ENCODE results near the gene MED26.

MED26 gene

DNA sequence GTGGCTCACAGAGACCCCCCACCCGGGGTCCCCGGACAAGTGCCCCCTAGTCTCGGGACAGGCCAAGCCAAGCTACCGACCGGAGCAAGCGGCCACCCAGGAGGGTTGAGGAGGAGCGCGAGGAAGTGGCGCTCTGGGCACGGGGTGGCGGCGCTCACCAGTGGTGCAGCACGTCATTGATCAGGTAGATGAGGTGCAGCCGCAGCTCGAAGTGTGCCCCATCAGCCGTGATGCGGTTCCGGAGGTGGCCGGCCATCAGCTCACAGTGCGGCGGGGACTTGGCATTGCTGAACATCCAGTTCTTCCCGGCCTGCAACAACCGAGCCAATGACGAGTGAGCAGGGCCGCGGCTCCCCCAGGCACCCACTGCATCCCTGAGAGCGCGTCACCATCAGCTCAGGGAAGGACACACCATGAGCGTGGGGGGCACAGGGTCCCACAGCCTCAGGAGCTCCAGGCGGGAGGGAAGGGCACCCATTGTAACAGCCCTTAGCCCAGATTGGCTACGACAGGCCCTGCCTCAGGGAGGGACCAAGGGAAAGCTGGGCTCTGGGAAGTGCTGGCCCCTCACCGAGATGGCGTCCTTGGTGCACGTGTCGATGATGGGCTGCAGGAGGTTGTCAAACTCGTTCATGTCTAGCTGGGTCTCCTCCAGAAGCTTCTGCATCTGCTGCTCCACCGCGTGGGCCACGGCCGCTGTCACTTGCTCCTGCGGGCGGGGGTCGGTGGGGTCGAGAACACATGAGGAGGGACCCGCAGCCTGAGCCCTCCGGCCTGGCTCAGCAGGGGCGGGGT, 95.4 kb downstream of the MED26 start:
- no peak for DNase-seq

DNA sequence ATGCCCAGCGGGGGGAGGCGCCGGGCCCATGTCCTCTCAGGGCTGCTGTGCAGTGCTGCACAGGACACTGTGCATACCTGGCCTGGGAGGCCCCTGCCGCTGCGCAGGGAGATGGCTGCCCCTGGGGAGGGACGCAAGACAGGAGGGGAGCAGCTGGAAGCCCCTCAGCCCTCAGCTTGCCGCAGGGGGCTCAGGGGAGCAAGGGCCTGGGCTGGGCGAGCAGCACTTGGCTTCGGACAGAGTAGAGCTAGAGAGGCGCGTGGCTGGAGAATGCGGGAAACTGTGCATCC, 96.7 kb downstream of the MED26 start:
- no peak for DNase-seq

DNA sequence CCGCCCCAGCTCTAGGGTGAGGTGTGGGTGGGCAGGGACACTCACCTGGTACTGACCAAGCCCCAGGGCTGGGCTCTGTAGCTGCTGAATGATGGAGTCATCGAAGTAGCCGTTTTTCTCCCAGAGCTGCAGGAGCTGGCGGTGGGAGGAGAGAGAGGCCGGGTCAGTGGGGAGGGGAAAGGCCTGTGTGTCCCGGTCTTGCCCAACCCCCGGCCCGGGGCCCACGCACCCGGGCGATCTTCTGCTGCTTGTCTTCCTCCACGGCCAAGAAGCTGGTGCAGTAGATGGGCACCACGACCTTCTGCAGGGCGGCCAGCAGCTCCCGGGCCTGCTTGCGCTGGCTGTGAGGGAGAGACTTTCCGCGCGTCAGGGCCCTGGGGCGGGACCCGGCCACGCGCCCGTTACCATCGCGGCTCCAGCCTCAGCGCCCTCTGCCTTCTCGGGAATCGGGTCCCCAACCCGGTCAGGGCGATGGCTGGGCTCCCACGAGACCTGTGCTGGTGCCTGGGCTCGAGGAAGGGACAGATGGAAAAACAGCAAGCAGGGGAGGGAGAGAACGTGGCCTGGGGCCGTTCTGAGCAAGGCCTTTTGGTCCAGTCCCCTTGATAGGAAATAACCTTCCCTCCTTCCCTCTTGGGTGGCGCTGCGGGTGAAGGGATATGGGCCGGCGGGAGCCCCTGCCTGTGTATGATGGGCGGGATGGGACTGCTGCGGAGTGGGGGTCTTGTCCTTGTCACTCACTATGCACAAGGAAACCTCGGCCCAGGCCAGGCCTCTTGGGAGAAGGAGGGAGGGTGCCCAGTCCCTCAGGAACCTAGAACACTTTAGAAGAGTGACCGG, 97.2 kb downstream of the MED26 start:
- no peak for DNase-seq

DNA sequence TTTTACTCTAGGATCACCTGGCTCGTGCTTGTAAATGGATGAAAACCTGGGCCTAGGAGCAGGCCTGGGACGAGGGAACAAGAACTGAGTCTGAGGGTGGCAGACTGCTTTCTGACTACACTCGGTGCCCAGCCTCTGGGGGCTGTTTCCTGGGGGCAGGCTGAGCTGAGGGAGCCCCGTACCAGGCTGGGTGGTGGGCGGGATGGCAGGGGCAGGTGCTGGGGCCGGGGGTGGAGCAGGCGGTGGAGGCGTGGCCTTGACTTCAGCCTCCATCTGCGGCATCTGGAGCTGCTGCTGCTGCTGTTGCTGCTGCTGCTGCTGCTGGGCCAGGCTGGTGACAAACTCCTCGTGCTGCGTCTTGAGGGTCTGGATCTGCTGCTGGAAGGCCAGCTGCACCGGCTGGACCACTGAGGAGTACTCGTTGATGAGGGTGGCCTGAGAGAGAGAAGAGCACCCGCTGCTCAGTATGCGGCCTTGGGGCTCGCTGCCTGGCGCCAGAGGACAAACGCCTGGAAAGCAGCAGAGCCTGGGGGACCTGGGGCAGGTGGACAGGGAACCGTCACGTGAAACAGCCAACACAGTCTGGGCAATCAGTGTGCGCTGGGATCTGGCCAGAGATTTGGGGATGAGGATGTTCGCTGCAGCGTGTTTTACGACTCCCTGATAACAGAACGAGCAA, 98.4 kb downstream of the MED26 start:
- DNase-seq: no peak

DNA sequence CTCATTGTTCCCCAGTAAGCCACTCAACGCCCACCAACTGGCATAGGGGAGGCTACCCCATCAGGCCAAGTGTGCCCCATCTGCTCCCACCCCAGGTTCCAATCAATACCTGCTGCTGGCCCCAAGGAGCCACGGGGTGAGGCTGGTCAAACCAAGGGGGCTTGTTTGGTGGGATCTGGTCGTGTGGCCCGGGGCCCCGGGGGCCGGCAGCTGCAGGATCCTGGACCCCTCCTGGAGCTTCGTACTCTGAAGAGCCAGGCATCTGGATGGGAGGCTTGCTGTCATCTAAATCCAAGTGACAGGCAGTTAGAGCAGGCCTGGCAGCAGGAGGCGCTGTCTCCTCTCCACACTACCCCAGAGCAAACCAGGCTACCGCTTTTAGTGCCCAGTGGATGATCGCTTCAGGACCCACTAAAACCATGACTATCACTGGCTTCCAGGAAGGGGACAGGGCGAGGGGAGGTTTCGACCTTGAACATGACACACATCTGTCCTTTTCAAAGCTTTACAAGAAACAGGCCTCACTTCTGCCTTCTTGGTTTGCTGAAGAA, 100.0 kb downstream of the MED26 start:
- DNase-seq: no peak

DNA sequence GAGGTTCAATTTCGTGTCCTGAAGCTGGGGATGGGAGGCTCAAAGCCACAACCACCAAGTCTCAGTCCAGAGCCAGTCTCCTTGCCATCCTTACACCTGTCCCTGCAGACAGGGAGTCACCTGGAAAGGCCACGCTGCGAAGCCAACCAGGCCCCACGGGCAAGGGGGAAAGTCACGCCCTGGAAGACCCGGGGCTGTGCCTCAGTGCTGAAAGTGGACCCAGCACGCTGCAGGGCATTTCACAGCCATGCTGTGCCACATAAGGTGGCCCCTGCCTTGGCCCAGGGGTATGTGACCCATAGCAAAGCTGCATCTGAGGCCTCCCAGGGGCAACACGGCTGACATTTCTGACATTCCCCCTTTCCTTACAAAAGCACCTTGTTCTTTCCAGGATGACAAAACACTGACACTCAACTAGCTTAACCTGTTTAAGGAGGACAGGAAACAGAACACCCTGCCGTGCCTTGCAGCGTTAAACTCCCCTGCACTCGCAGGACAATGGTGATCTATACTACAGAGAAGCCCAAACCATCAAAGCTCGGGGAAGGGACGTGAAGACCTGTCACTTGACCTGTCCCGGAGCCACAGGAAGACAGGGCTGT, 100.6 kb downstream of the MED26 start:
- DNase-seq: no peak

DNA sequence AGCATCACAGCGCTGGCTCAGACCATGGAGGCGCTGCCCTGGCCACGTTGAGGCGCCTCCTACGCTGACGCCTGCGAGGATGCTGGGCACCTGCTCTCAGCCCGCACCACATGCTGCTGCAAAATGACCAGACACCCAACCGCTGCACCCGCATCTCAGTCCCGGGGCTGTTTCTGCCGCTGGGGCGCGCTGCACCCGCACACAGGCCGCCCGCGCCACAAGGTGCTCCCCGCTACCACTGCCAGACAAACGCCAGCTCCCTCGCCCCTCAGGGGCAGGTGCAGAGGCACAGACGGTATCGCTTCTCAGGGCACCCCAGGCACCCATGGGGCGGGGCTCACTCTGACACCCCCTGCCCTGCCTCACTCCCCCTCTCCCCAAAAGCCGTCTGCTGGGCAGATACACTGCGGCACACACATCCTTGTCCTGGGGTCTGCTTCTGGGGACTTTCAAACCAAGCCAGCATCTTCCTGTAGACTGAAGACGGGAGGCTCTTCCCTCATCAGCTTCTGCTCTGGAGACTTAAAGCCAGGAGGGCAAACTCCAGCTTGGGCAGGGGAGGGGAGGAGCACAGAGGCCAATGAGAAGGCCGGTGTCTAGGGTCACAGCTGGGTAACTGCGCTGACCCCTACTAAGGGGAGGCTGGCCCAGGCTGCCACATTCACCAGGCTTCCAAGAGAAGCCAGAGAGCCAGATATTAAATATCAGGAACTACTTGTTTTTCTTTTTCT, 102.1 kb downstream of the MED26 start:
- no peak for DNase-seq

DNA sequence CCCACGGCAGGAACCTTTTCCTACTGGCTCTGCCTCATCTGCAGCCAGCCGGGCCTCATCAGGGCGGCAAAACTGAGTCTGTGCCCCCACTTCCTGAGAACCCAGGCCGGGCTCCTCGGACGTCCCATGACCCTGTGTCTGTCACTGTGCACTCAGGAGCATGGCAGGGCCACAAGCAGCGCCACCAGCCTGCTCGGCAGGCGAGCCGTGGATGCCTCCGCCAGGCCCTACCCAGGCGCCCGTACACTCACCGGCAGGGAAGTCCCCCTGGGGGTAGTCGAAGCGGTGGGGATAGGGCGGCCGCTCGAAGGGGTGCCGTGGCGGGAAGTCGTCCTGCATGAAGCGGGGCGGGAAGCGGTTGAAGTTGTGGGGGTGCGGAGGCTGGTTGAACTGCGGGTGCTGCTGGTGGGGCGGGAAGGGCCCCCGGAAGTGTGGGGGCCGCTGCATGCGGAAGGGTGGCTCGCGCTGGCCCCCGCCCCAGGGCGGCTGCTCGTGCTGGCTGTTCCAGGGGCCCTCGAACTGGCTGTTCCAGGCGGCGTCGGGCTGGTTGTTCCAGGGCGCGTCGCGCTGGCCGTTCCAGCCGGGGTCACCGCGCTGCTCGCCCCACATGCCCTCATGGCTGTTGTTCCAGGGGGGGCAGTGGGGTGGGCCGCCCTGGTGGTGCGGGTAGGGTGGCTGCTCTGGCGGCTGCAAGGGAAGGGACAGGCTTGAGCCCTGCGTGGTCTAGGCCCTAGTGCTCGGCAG, 102.8 kb downstream of the MED26 start:
- no peak for DNase-seq
